Small intestine (tissue), 7 donors: ENCODE data around the gene TMEM52B. TPM values are rescaled to one million over a fixed set of nuclear protein-coding genes. Genes with fewer than 3 reads are reported as not detected.

Experiments used
- DNase-seq, 2 donors: peaks; one replicate each; pipeline versions ENCODE4 v3.0.0 to v3.0.0-alpha.2; 2013
- FAIRE-seq: peaks from 2 replicates; lab custom pipeline; 2012; peaks lifted over from hg19 to GRCh38; lab: Jason Lieb, UNC
- H3K27ac ChIP-seq, 3 donors: one replicate each; pipeline ENCODE4 v1.5.1; 2013; ENCODE audit warnings: low read length in 2 of 3, mild to moderate bottlenecking in 2 of 3, control low read depth in 1 of 3, inconsistent platforms in 1 of 3, low read depth in 1 of 3, moderate library complexity in 1 of 3
- H3K27me3 ChIP-seq, 3 donors: one replicate each; pipeline ENCODE4 v1.6.1; 2013; ENCODE audit warnings: low read length in 3 of 3, inconsistent platforms in 1 of 3; ENCODE audit not compliant: control insufficient read depth in 3 of 3, insufficient read depth in 3 of 3
- H3K36me3 ChIP-seq, 3 donors: one replicate each; pipeline ENCODE4 v1.6.1; 2013; ENCODE audit warnings: low read length in 3 of 3, inconsistent platforms in 1 of 3, low read depth in 1 of 3, mild to moderate bottlenecking in 1 of 3, moderate library complexity in 1 of 3; ENCODE audit not compliant: control insufficient read depth in 3 of 3, insufficient read depth in 2 of 3
- H3K4me1 ChIP-seq, 3 donors: one replicate each; pipeline ENCODE4 v1.6.1; 2013; ENCODE audit warnings: low read length in 2 of 3, inconsistent platforms in 1 of 3, low read depth in 1 of 3, mild to moderate bottlenecking in 1 of 3, moderate library complexity in 1 of 3; ENCODE audit not compliant: control insufficient read depth in 3 of 3, insufficient read depth in 2 of 3
- H3K4me3 ChIP-seq, 3 donors: one replicate each; pipeline ENCODE4 v1.5.1; 2013; ENCODE audit warnings: low read length in 3 of 3, control low read depth in 1 of 3, inconsistent platforms in 1 of 3, low read depth in 1 of 3, mild to moderate bottlenecking in 1 of 3, moderate library complexity in 1 of 3
- H3K9me3 ChIP-seq, 2 donors: one replicate each; pipeline ENCODE4 v1.6.1; 2013; ENCODE audit warnings: low read depth in 1 of 2, low read length in 1 of 2; ENCODE audit not compliant: control insufficient read depth in 2 of 2, insufficient read depth in 1 of 2
- WGBS, 3 donors: extraction: QIAGEN DNeasy Blood & Tissue Kit; methylation state at CpG; one replicate each; pipeline ENCODE4 v1.1.7; 2013; 5-methylcytosine and 5-hydroxymethylcytosine counted together
- polyA plus RNA-seq, 4 donors: library from polyadenylated mRNA; stranded (reverse) in 3 of 4; unstranded in 1 of 4; fragments of 200-250 nt in 3 of 4; fragments of 120-200 nt in 1 of 4; gene quantifications; one replicate each; pipeline versions ENCODE4 v1.2.1 to v1.2.3, GENCODE V29; 2013
- donor health status: healthy with polysubstance abuse.
- donor health status: control.
- donor health status: control.
- donor health status: Bipolar disorder and iron deficiency.
- donor health status: healthy.

The TMEM52B gene
- polyA plus RNA-seq, 4 donors, result 0.10 to 0.25 TPM; not detected in 2

- DNase-seq (no peak), FAIRE-seq (no peak)
- H3K4me3 ChIP-seq, result no peak overlapping the region
- WGBS, 3 donors, result 59 to 64% (median 63%) methylated on average over 3 of the region's 3 CpGs
- no peaks in the 10 kb centered on the region for H3K9me3 ChIP-seq
- no peak overlapping the region for H3K27ac ChIP-seq
- no peaks in the 10 kb centered on the region for H3K27me3 ChIP-seq
- H3K4me1 ChIP-seq, result no peaks in the 10 kb centered on the region
- no peaks in the 10 kb centered on the region for H3K36me3 ChIP-seq
Observed at GRCh38 chr12:10163084-10163483, 15.7 kb upstream of the TMEM52B start.

- H3K27ac ChIP-seq, result no peak overlapping the region
- no peaks in the 10 kb centered on the region for H3K36me3 ChIP-seq
- WGBS, 3 donors, result 6 to 96% (median 6%) methylated on average over 1 of the region's 1 CpG
- FAIRE-seq (no peak), DNase-seq (no peak)
- H3K4me1 ChIP-seq, result no peaks in the 10 kb centered on the region
- no peaks in the 10 kb centered on the region for H3K27me3 ChIP-seq
- H3K9me3 ChIP-seq, result no peaks in the 10 kb centered on the region
- no peak overlapping the region for H3K4me3 ChIP-seq
Observed at GRCh38 chr12:10165421-10165820, 13.4 kb upstream of the TMEM52B start.

GRCh38 chr12:10167599-10167998 is 11.2 kb upstream of the TMEM52B start:
- no peak overlapping the region for H3K4me3 ChIP-seq
- peak in 1 of 2 donors; percentile 15 for DNase-seq
- no peaks in the 10 kb centered on the region for H3K9me3 ChIP-seq
- FAIRE-seq, result no peak
- no peaks in the 10 kb centered on the region for H3K27me3 ChIP-seq
- H3K36me3 ChIP-seq, result no peaks in the 10 kb centered on the region
- no peak overlapping the region for H3K27ac ChIP-seq
- H3K4me1 ChIP-seq, result no peaks in the 10 kb centered on the region
- WGBS, 3 donors, result 47 to 57% (median 52%) methylated on average over 5 of the region's 5 CpGs

GRCh38 chr12:10169104-10169503 is 9.7 kb upstream of the TMEM52B start:
- Histone ChIP-seq H3K4me1 (no peaks in the 10 kb centered on the region), H3K27ac (no peak overlapping the region), H3K36me3 (no peaks in the 10 kb centered on the region), H3K9me3 (no peaks in the 10 kb centered on the region), H3K4me3 (no peak overlapping the region), H3K27me3 (no peaks in the 10 kb centered on the region)
- 64 to 77% (median 71%) methylated on average over 3 of the region's 3 CpGs for WGBS, 3 donors
- FAIRE-seq (no peak), DNase-seq (no peak)

- FAIRE-seq (no peak), DNase-seq (no peak)
- no peak overlapping the region for H3K27ac ChIP-seq
- no peaks in the 10 kb centered on the region for H3K9me3 ChIP-seq
- peaks cover 0 to 4% (median 0%) of the 10 kb centered on the region in 3 donors for H3K4me1 ChIP-seq
- H3K36me3 ChIP-seq, result no peaks in the 10 kb centered on the region
- 87 to 90% (median 89%) methylated on average over 5 of the region's 5 CpGs for WGBS, 3 donors
- no peak overlapping the region for H3K4me3 ChIP-seq
- H3K27me3 ChIP-seq, result no peaks in the 10 kb centered on the region
Observed at GRCh38 chr12:10170216-10170615, 8.6 kb upstream of the TMEM52B start.

GRCh38 chr12:10171973-10172728 is 6.7 kb upstream of the TMEM52B start, which contains the start of gene OLR1:
TSS of gene OLR1 (minus strand) at chr12:10172132. CDS start at chr12:10172077, 55 bp downstream.
- Histone ChIP-seq H3K4me3 (no peak within 1 kb of the TSS), H3K27me3 (no peaks in the 10 kb centered on the region), H3K36me3 (no peaks in the 10 kb centered on the region), H3K27ac (no peak within 1 kb of the TSS), H3K9me3 (no peaks in the 10 kb centered on the region), H3K4me1 (peaks cover 0 to 13% (median 0%) of the 10 kb centered on the region in 3 donors)
- 76 to 86% (median 81%) methylated on average over 7 of the region's 7 CpGs for WGBS, 3 donors
- no peak for DNase-seq
- no peak for FAIRE-seq

GRCh38 chr12:10174986-10175614 is 3.7 kb upstream of the TMEM52B start:
- DNase-seq, result peak in 1 of 2 donors; percentile 20
- peaks cover 0 to 25% (median 0%) of the 10 kb centered on the region in 3 donors for H3K4me1 ChIP-seq
- H3K9me3 ChIP-seq, result no peaks in the 10 kb centered on the region
- H3K36me3 ChIP-seq, result no peaks in the 10 kb centered on the region
- H3K27ac ChIP-seq, result peak overlapping the region in 1 of 3 donors; percentile 80
- no peaks in the 10 kb centered on the region for H3K27me3 ChIP-seq
- FAIRE-seq, result no peak
- WGBS, 3 donors, result 76 to 88% (median 82%) methylated on average over 2 of the region's 2 CpGs
- no peak overlapping the region for H3K4me3 ChIP-seq

GRCh38 chr12:10175846-10176636 is 2.8 kb upstream of the TMEM52B start:
- whole genome bisulfite sequencing, 3 donors, result 17 to 62% (median 54%) methylated on average over 5 of the region's 5 CpGs
- Histone ChIP-seq H3K27ac (peak overlapping the region in 1 of 3 donors; percentile 80), H3K9me3 (no peaks in the 10 kb centered on the region), H3K4me3 (no peak overlapping the region), H3K27me3 (no peaks in the 10 kb centered on the region), H3K4me1 (peaks cover 0 to 25% (median 0%) of the 10 kb centered on the region in 3 donors), H3K36me3 (no peaks in the 10 kb centered on the region)
- FAIRE-seq, result peak; percentile 23
- peak; percentile 90 to 92 for DNase-seq
